HFF-Myc (cell line): ENCODE measurements around the gene CHRDL1.

Experiments
- DNase-seq: peaks from one replicate; pipeline ENCODE4 v3.0.0-alpha.2; 2011; ENCODE audit warnings: low read depth; ENCODE audit errors: extremely low read depth
- H3K4me3 ChIP-seq: replicated peaks from 2 replicates; pipeline ENCODE4 v1.5.1; 2011; ENCODE audit warnings: low read depth, mild to moderate bottlenecking, control low read depth, low read length
- TF ChIP-seq, protein P1 (sequence below): IDR thresholded peaks from 2 replicates; pipeline ENCODE4 v1.5.1; 2012; ENCODE audit warnings: mild to moderate bottlenecking, low read depth, low read length, control low read depth; ENCODE audit errors: missing control alignments

CHRDL1 gene

GRCh38 chrX:110646386-110646785 is 149.2 kb downstream of the CHRDL1 start:
- DNase-seq, result no peak
- TF ChIP-seq, protein P1, sequence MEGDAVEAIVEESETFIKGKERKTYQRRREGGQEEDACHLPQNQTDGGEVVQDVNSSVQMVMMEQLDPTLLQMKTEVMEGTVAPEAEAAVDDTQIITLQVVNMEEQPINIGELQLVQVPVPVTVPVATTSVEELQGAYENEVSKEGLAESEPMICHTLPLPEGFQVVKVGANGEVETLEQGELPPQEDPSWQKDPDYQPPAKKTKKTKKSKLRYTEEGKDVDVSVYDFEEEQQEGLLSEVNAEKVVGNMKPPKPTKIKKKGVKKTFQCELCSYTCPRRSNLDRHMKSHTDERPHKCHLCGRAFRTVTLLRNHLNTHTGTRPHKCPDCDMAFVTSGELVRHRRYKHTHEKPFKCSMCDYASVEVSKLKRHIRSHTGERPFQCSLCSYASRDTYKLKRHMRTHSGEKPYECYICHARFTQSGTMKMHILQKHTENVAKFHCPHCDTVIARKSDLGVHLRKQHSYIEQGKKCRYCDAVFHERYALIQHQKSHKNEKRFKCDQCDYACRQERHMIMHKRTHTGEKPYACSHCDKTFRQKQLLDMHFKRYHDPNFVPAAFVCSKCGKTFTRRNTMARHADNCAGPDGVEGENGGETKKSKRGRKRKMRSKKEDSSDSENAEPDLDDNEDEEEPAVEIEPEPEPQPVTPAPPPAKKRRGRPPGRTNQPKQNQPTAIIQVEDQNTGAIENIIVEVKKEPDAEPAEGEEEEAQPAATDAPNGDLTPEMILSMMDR, result no peak

More at GRCh38 chrX:110646386-110646785, 149.2 kb downstream of the CHRDL1 start:
- no peak overlapping the region for H3K4me3 ChIP-seq
